HepG2 (cell line): ENCODE measurements around the gene FOXN3. TPM values are rescaled to one million over a fixed set of nuclear protein-coding genes. Genes with fewer than 3 reads are reported as not detected.

Experiments used
- ATF3 ChIP-seq: sonication (generic); formaldehyde crosslinking; IDR thresholded peaks from 2 replicates; pipeline ENCODE4 v1.4.0; 2020; ENCODE audit warnings: missing genetic modification reagents
- ATF7 ChIP-seq, 2 experiments: fragments of 450-650 bp in 1 of 2; sonication (generic) in 1 of 2; formaldehyde crosslinking in 1 of 2; IDR thresholded peaks; 2 replicates each; pipeline versions ENCODE4 v1.4.0 to v1.6.1; 2016 to 2020; ENCODE audit warnings: antibody characterized with exemption in 1 of 2, mild to moderate bottlenecking in 1 of 2, missing genetic modification reagents in 1 of 2
- E2F5 ChIP-seq: sonication (generic); formaldehyde crosslinking; conservative IDR thresholded peaks from 2 replicates; pipeline ENCODE4 v1.4.0; 2020; ENCODE audit warnings: missing genetic modification reagents
- ETS1 ChIP-seq: sonication (generic); formaldehyde crosslinking; IDR thresholded peaks from 2 replicates; pipeline ENCODE4 v1.4.0; 2020; ENCODE audit warnings: missing genetic modification reagents
- ISL2 ChIP-seq: sonication (generic); formaldehyde crosslinking; IDR thresholded peaks from 2 replicates; pipeline ENCODE4 v1.5.0; 2020; ENCODE audit warnings: missing genetic modification reagents
- KDM5B ChIP-seq: sonication (generic); formaldehyde crosslinking; IDR thresholded peaks from 2 replicates; pipeline ENCODE4 v1.4.0; 2020; ENCODE audit warnings: missing genetic modification reagents, mild to moderate bottlenecking, borderline replicate concordance
- KLF13 ChIP-seq: sonication (generic); formaldehyde crosslinking; IDR thresholded peaks from 2 replicates; pipeline ENCODE4 v1.4.0; 2020; ENCODE audit warnings: mild to moderate bottlenecking, missing genetic modification reagents
- NFKB2 ChIP-seq: sonication (generic); formaldehyde crosslinking; IDR thresholded peaks from 2 replicates; pipeline ENCODE4 v1.4.0; 2020; ENCODE audit warnings: missing genetic modification reagents, borderline replicate concordance
- NFYB ChIP-seq: sonication (generic); formaldehyde crosslinking; IDR thresholded peaks from 2 replicates; pipeline ENCODE4 v1.4.0; 2020; ENCODE audit warnings: missing genetic modification reagents
- ONECUT2 ChIP-seq: sonication (generic); formaldehyde crosslinking; IDR thresholded peaks from 2 replicates; pipeline ENCODE4 v1.4.0; 2020; ENCODE audit warnings: missing genetic modification reagents
- RNF2 ChIP-seq: fragments of 450-650 bp; conservative IDR thresholded peaks from 2 replicates; pipeline ENCODE4 v1.6.1; 2016; ENCODE audit warnings: low read depth
- SKI ChIP-seq: fragments of 450-650 bp; IDR thresholded peaks from one replicate; pipeline ENCODE4 v1.6.1; 2018; ENCODE audit warnings: mild to moderate bottlenecking; ENCODE audit not compliant: partially characterized antibody
- TCF12 ChIP-seq, 2 experiments: fragments of 450-650 bp in 1 of 2; sonication (generic) in 1 of 2; formaldehyde crosslinking in 1 of 2; IDR thresholded peaks; 2 replicates each; pipeline versions ENCODE4 v1.6.1 to v1.8.0; 2017 to 2022; ENCODE audit warnings: antibody characterized with exemption in 1 of 2, mild to moderate bottlenecking in 1 of 2, missing genetic modification reagents in 1 of 2, moderate library complexity in 1 of 2
- TCF7L2 ChIP-seq: IDR thresholded peaks from 2 replicates; pipeline ENCODE4 v1.6.1; 2011; ENCODE audit warnings: mild to moderate bottlenecking, low read depth, low read length, moderate library complexity
- ZFP82 ChIP-seq: sonication (generic); formaldehyde crosslinking; IDR thresholded peaks from 2 replicates; pipeline ENCODE4 v1.5.1; 2020; ENCODE audit warnings: mild to moderate bottlenecking, missing genetic modification reagents, borderline replicate concordance
- ZHX2 ChIP-seq, 2 experiments: sonication (generic) in 1 of 2; formaldehyde crosslinking in 1 of 2; IDR thresholded peaks; 2 replicates each; pipeline versions ENCODE4 v1.6.1 to v1.9.0; 2014 to 2022; ENCODE audit warnings: antibody characterized with exemption in 1 of 2, borderline replicate concordance in 1 of 2, inconsistent platforms in 1 of 2, low read depth in 1 of 2, missing genetic modification reagents in 1 of 2
- ZNF205 ChIP-seq: IDR thresholded peaks from 2 replicates; pipeline ENCODE4 v1.6.1; 2018; ENCODE audit warnings: missing biosample characterization, missing genetic modification reagents
- ZNF30 ChIP-seq: sonication (generic); formaldehyde crosslinking; IDR thresholded peaks from 2 replicates; pipeline ENCODE4 v1.5.0; 2020; ENCODE audit warnings: mild to moderate bottlenecking, missing genetic modification reagents
- ZNF572 ChIP-seq: sonication (generic); formaldehyde crosslinking; IDR thresholded peaks from 2 replicates; pipeline ENCODE4 v1.5.1; 2020; ENCODE audit warnings: mild to moderate bottlenecking, missing genetic modification reagents
- ZNF678 ChIP-seq: sonication (generic); formaldehyde crosslinking; IDR thresholded peaks from 2 replicates; pipeline ENCODE4 v1.4.0; 2020; ENCODE audit warnings: mild to moderate bottlenecking, missing genetic modification reagents
- ZNF792 ChIP-seq: IDR thresholded peaks from 2 replicates; pipeline ENCODE4 v1.6.1; 2016
- ZNF83 ChIP-seq: sonication (generic); formaldehyde crosslinking; IDR thresholded peaks from 2 replicates; pipeline ENCODE4 v1.4.0; 2020; ENCODE audit warnings: missing genetic modification reagents, mild to moderate bottlenecking, borderline replicate concordance
- polyA plus RNA-seq, 8 experiments: library from polyadenylated mRNA; depleted of rRNA in 3 of 8; stranded (reverse) in 7 of 8; unstranded in 1 of 8; fragments of >200 nt; fragmentation: Illumina TruSeq in 4 of 8; extraction: Trizol in 4 of 8; gene quantifications; 2 replicates each; pipeline versions ENCODE4 v1.2.1 to v1.2.3, GENCODE V29; 2011 to 2016; ENCODE audit warnings: low read depth in 4 of 8, missing spikeins in 1 of 8, mixed read lengths in 1 of 8; ENCODE audit not compliant: insufficient read depth in 1 of 8
- total RNA-seq, 5 experiments: library from RNA; depleted of rRNA; stranded (reverse); fragments of >200 nt; fragmentation: Illumina TruSeq; extraction: Trizol; gene quantifications; 2 replicates each; pipeline ENCODE4 v1.2.3, GENCODE V29; 2016; ENCODE audit warnings: low read depth in 1 of 5

Gene FOXN3
- total and polyA plus RNA-seq, 2 of the 13 experiments (the other 11 are each of a cell fraction or from before 2014, with no cell fraction given): 32.4 to 70.2 TPM

- no peak for TF ChIP-seq ATF3 (CRISPR knock-in tag)
- TF ChIP-seq NFKB2 (CRISPR knock-in tag): peak; percentile 55; the same call in 1 of the 2 replicates
- no peak for TF ChIP-seq ATF7 (IDR thresholded peaks at IDR 0.05)
- 0 out of 2 replicates have a peak, but pooled peaks have one; percentile 10 for TF ChIP-seq ATF7 (CRISPR knock-in tag; IDR thresholded peaks at IDR 0.05)
- no peak for TF ChIP-seq TCF12 (IDR thresholded peaks at IDR 0.05)
- TF ChIP-seq TCF12 (CRISPR knock-in tag; IDR thresholded peaks at IDR 0.05): no peak
- TF ChIP-seq NFYB (CRISPR knock-in tag): no peak
- TF ChIP-seq TCF7L2: no peak
- no peak for TF ChIP-seq ZNF678 (CRISPR knock-in tag)
- no peak for TF ChIP-seq KLF13 (CRISPR knock-in tag)
- no peak for TF ChIP-seq SKI
- peak; percentile 49 for TF ChIP-seq ZNF205
- TF ChIP-seq ONECUT2 (CRISPR knock-in tag): no peak
- TF ChIP-seq ZNF572: no peak
- no peak for TF ChIP-seq ZFP82
- no peak for TF ChIP-seq ZNF30
- TF ChIP-seq RNF2: no peak
- TF ChIP-seq E2F5 (CRISPR knock-in tag): 0 out of 2 replicates have a peak, but pooled peaks have one; percentile 28
- TF ChIP-seq ETS1 (CRISPR knock-in tag): no peak
- TF ChIP-seq KDM5B (CRISPR knock-in tag): 0 out of 2 replicates have a peak, but pooled peaks have one; percentile 37
- TF ChIP-seq ZHX2 (IDR thresholded peaks at IDR 0.05; ENCODE audit: low read depth): no peak
- no peak for TF ChIP-seq ZHX2 (CRISPR knock-in tag; IDR thresholded peaks at IDR 0.05; ENCODE audit: borderline replicate concordance)
- TF ChIP-seq ZNF792 (CRISPR knock-in tag): no peak
- no peak for TF ChIP-seq ZNF83 (CRISPR knock-in tag)
- TF ChIP-seq ISL2 (CRISPR knock-in tag): no peak
These were observed 612 bp upstream of the FOXN3 start (continued) for GRCh38 chr14:89417465-89418225.
